ENCODE measurements around the gene MTERF4.

GRCh38 chr2:241072553-241073165 is 29.4 kb downstream of the MTERF4 start:
- TF ChIP-seq CTCF (IDR thresholded peaks at IDR 0.05) (no peak), POLR2AphosphoS5 (IDR thresholded peaks at IDR 0.05) (no peak), POLR2A (IDR thresholded peaks at IDR 0.05) (no peak)
